HCT116 (cell line): Measurements from ENCODE around the gene CTXND1. TPM values are rescaled to one million over a fixed set of nuclear protein-coding genes. Genes with fewer than 3 reads are reported as not detected.

Experiments used
- ATAC-seq: fragments of 200-7000 bp; cut with Tn5 transposase; 2 replicates; pipeline ENCODE4 v1.9.1; 2020; ENCODE audit warnings: mild to moderate bottlenecking, moderate library complexity
- BruUV-seq: library from RNA; stranded (reverse); fragments of 400-500 nt; replicated peaks from 2 replicates; lab custom pipeline; 2021; lab: Mats Ljungman, UMichigan
- CTCF ChIA-PET: fragments of 300-600 bp; sonication (Branson Sonifier 250); formaldehyde crosslinking; loops from one replicate; lab custom pipeline; 2021; ENCODE audit warnings: antibody characterized with exemption; lab: Charles Lee
- POLR2A ChIA-PET: fragments of 300-600, 350-600 bp; sonication (Branson Sonifier 250); formaldehyde crosslinking; loops from one replicate; lab custom pipeline; 2021; ENCODE audit warnings: antibody characterized with exemption; lab: Charles Lee
- RAD21 ChIA-PET, 2 experiments: fragments of 300-600 bp; sonication (Branson Sonifier 250); formaldehyde crosslinking; loops; one replicate each; lab custom pipeline; 2023; ENCODE audit warnings: low total read pairs in 2 of 2; ENCODE audit not compliant: uncharacterized antibody in 2 of 2, unreplicated experiment in 2 of 2, low non-redundant PET in 1 of 2; lab: Charles Lee
- DNase-seq: peaks from one replicate; pipeline ENCODE4 v3.0.0-alpha.2; 2010; ENCODE audit warnings: low read depth, low spot score
- H2AFZ ChIP-seq: fragments of 200-600 bp; shearing (Covaris generic), sonication (generic); 2 replicates; pipeline ENCODE4 v1.6.1; 2017; ENCODE audit warnings: low read depth, mixed run types, mixed read lengths, antibody characterized with exemption, low read length; ENCODE audit not compliant: poor library complexity, severe bottlenecking
- H3K27ac ChIP-seq: 2 replicates; pipeline ENCODE4 v1.5.1; 2012; ENCODE audit warnings: low read depth, low read length
- H3K27me3 ChIP-seq: fragments of 200-600 bp; sonication (generic); 2 replicates; pipeline ENCODE4 v1.6.1; 2016; ENCODE audit warnings: mixed run types, low read length, mixed read lengths; ENCODE audit not compliant: insufficient read depth
- H3K36me3 ChIP-seq, 2 experiments: fragments of 200-500 bp in 1 of 2; fragments of 200-600 bp in 1 of 2; sonication (Bioruptor generic) in 1 of 2; sonication (generic) in 1 of 2; 2 replicates each; pipeline versions ENCODE4 v1.5.1 to v1.6.1; 2014 to 2016; ENCODE audit warnings: low read length in 2 of 2, inconsistent platforms in 1 of 2, mixed read lengths in 1 of 2, mixed run types in 1 of 2; ENCODE audit not compliant: insufficient read depth in 2 of 2, control insufficient read depth in 1 of 2
- H3K4me1 ChIP-seq, 2 experiments: fragments of 200-600 bp in 1 of 2; sonication (generic) in 1 of 2; 2 replicates each; pipeline versions ENCODE4 v1.5.1 to v1.6.1; 2012 to 2017; ENCODE audit warnings: low read length in 2 of 2, inconsistent platforms in 1 of 2, mild to moderate bottlenecking in 1 of 2, mixed read lengths in 1 of 2, mixed run types in 1 of 2, moderate library complexity in 1 of 2; ENCODE audit not compliant: insufficient read depth in 2 of 2, control insufficient read depth in 1 of 2
- H3K4me2 ChIP-seq: fragments of 200-600 bp; sonication (generic); 2 replicates; pipeline ENCODE4 v1.6.1; 2017; ENCODE audit warnings: mixed run types, low read length, mixed read lengths
- H3K4me3 ChIP-seq, 2 experiments: fragments of 200-600 bp in 1 of 2; sonication (generic) in 1 of 2; replicated peaks in 1 of 2; 2 replicates each; pipeline ENCODE4 v1.5.1; 2011 to 2016; ENCODE audit warnings: low read length in 2 of 2, control low read depth in 1 of 2, low read depth in 1 of 2, mild to moderate bottlenecking in 1 of 2, mixed read lengths in 1 of 2, mixed run types in 1 of 2
- H3K79me2 ChIP-seq: fragments of 200-600 bp; sonication (generic); 2 replicates; pipeline ENCODE4 v1.6.1; 2017; ENCODE audit warnings: mild to moderate bottlenecking, mixed run types, low read length, moderate library complexity, mixed read lengths; ENCODE audit not compliant: insufficient read depth
- H3K9ac ChIP-seq: fragments of 200-600 bp; sonication (generic); 2 replicates; pipeline ENCODE4 v1.6.1; 2016; ENCODE audit warnings: low read length, mixed read lengths
- H3K9me2 ChIP-seq: fragments of 200-600 bp; sonication (generic), shearing (Covaris generic); 2 replicates; pipeline ENCODE4 v1.6.1; 2017; ENCODE audit warnings: mixed run types, mild to moderate bottlenecking, moderate library complexity; ENCODE audit not compliant: insufficient read depth
- H3K9me3 ChIP-seq, 2 experiments: fragments of 200-500 bp in 1 of 2; fragments of 200-600 bp in 1 of 2; sonication (Bioruptor generic) in 1 of 2; sonication (generic) in 1 of 2; 2 replicates each; pipeline ENCODE4 v1.6.1; 2014 to 2017; ENCODE audit warnings: low read length in 2 of 2, mixed read lengths in 2 of 2, inconsistent platforms in 1 of 2, low read depth in 1 of 2, mild to moderate bottlenecking in 1 of 2, mixed run types in 1 of 2, moderate library complexity in 1 of 2; ENCODE audit not compliant: control insufficient read depth in 1 of 2, insufficient read depth in 1 of 2
- H4K20me1 ChIP-seq: fragments of 200-600 bp; sonication (generic), shearing (Covaris generic); 2 replicates; pipeline ENCODE4 v1.6.1; 2017; ENCODE audit warnings: mixed run types, mild to moderate bottlenecking, moderate library complexity; ENCODE audit not compliant: insufficient read depth
- CEBPB ChIP-seq: IDR thresholded peaks from 2 replicates; pipeline ENCODE4 v1.6.1; 2012; ENCODE audit warnings: low read depth
- EGR1 ChIP-seq: IDR thresholded peaks from 2 replicates; pipeline ENCODE4 v1.6.1; 2012; ENCODE audit warnings: low read depth
- ELF1 ChIP-seq: IDR thresholded peaks from 2 replicates; pipeline ENCODE4 v1.6.1; 2012; ENCODE audit warnings: low read depth, borderline replicate concordance
- EZH2 ChIP-seq: fragments of 200-600 bp; sonication (generic); IDR thresholded peaks from 2 replicates; pipeline ENCODE4 v1.6.1; 2017; ENCODE audit warnings: antibody characterized with exemption, mixed run types
- EZH2phosphoT487 ChIP-seq: fragments of 200-600 bp; IDR thresholded peaks from 2 replicates; pipeline ENCODE4 v1.6.1; 2018; ENCODE audit warnings: antibody characterized with exemption, borderline replicate concordance
- FOSL1 ChIP-seq: IDR thresholded peaks from 2 replicates; pipeline ENCODE4 v1.6.1; 2012; ENCODE audit warnings: low read depth
- JUND ChIP-seq: IDR thresholded peaks from 2 replicates; pipeline ENCODE4 v1.6.1; 2012
- REST ChIP-seq: IDR thresholded peaks from 2 replicates; pipeline ENCODE4 v1.6.1; 2012; ENCODE audit warnings: low read depth
- SIN3A ChIP-seq: IDR thresholded peaks from 2 replicates; pipeline ENCODE4 v1.6.1; 2012; ENCODE audit warnings: low read depth
- SP1 ChIP-seq: IDR thresholded peaks from 2 replicates; pipeline ENCODE4 v1.6.1; 2012; ENCODE audit warnings: low read depth
- TCF7L2 ChIP-seq: IDR thresholded peaks from 2 replicates; pipeline ENCODE4 v1.7.0; 2011; ENCODE audit warnings: borderline replicate concordance, inconsistent platforms; ENCODE audit not compliant: insufficient read depth, insufficient read length; ENCODE audit errors: extremely low read depth
- YY1 ChIP-seq: IDR thresholded peaks from 2 replicates; pipeline ENCODE4 v1.6.1; 2011; ENCODE audit warnings: low read length, low read depth, moderate library complexity, mild to moderate bottlenecking; ENCODE audit not compliant: insufficient replicate concordance; ENCODE audit errors: extremely low read depth
- ZBTB33 ChIP-seq: IDR thresholded peaks from 2 replicates; pipeline ENCODE4 v1.6.1; 2011; ENCODE audit warnings: mild to moderate bottlenecking, low read length, moderate library complexity; ENCODE audit not compliant: insufficient replicate concordance; ENCODE audit errors: extremely low read depth
- ZFX ChIP-seq: fragments of 450-650 bp; IDR thresholded peaks from 2 replicates; pipeline ENCODE4 v1.6.1; 2017
- ZNF274 ChIP-seq: fragments of 200-500 bp; sonication (Bioruptor generic); IDR thresholded peaks from 2 replicates; pipeline ENCODE4 v1.6.1; 2014; ENCODE audit warnings: mild to moderate bottlenecking, low read depth, low read length, inconsistent platforms
- intact Hi-C: fragments of 100-400 bp; cut with micrococcal nuclease; formaldehyde crosslinking; loops from 2 replicates; pipeline ENCODE4 v1.10.0; 2022
- total RNA-seq: library from RNA; stranded (reverse); gene quantifications from one replicate; pipeline ENCODE4 v1.2.1, GENCODE V29; 2021; ENCODE audit not compliant: unreplicated experiment

The CTXND1 gene
- total RNA-seq, 1 experiment from 2014 or later = not detected

- DNase-seq = no peak
- H3K27me3 ChIP-seq = peaks cover 11% of the 10 kb centered on the region
- H4K20me1 ChIP-seq = no peaks in the 10 kb centered on the region
- H3K4me2 ChIP-seq = no peak overlapping the region
- ChIA-PET POLR2A (no interaction called here), RAD21 (no interaction called here), CTCF (no interaction called here)
- intact Hi-C loops = no loop called here
- H3K9me3 ChIP-seq = no peaks in the 10 kb centered on the region
- H3K4me3 ChIP-seq = no peak overlapping the region
- ATAC-seq = no peak
- BruUV-seq = no TSS peak
- H3K4me1 ChIP-seq = 0 out of 4 replicates have a peak, but pooled peaks cover 0 to 4% of the 10 kb centered on the region in 2 experiments
- no peak overlapping the region for H2AFZ ChIP-seq
- no peak overlapping the region for H3K27ac ChIP-seq
- no peaks in the 10 kb centered on the region for H3K36me3 ChIP-seq
- TF ChIP-seq ELF1 (no peak), EGR1 (no peak), SIN3A (no peak), CEBPB (no peak), SP1 (no peak), REST (no peak), JUND (no peak), ZFX (no peak), TCF7L2 (no peak), EZH2phosphoT487 (no peak), EZH2 (no peak), ZNF274 (no peak), FOSL1 (no peak), YY1 (no peak), ZBTB33 (no peak)
- H3K9ac ChIP-seq = no peak overlapping the region
- H3K9me2 ChIP-seq = no peaks in the 10 kb centered on the region
- H3K79me2 ChIP-seq = no peaks in the 10 kb centered on the region
Measured at GRCh38 chr15:80211976-80212375, 40.0 kb downstream of the CTXND1 start.
